H1 (cell line): ENCODE results near the gene AGBL4. TPM values are rescaled to one million over a fixed set of nuclear protein-coding genes. Genes with fewer than 3 reads are reported as not detected.

ENCODE experiments used
- CHD7 ChIP-seq: fragments of 300-600 bp; sonication (generic); IDR thresholded peaks from 2 replicates; pipeline ENCODE4 v1.7.1; 2012; ENCODE audit warnings: low read length, moderate library complexity, mild to moderate bottlenecking, inconsistent platforms; ENCODE audit not compliant: insufficient replicate concordance
- CTCF ChIP-seq, 3 experiments: IDR thresholded peaks; 1 replicate in 2 of 3; 2 replicates in 1 of 3; pipeline versions ENCODE4 v1.5.1 to v1.6.1; 2011; ENCODE audit warnings: low read length in 3 of 3, mild to moderate bottlenecking in 3 of 3, inconsistent platforms in 2 of 3, low read depth in 1 of 3, moderate library complexity in 1 of 3; ENCODE audit not compliant: insufficient read depth in 1 of 3; ENCODE audit errors: control extremely low read depth in 1 of 3
- E2F6 ChIP-seq: IDR thresholded peaks from 2 replicates; pipeline ENCODE4 v1.6.1; 2012; ENCODE audit warnings: inconsistent platforms
- SAP30 ChIP-seq: fragments of 300-600 bp; sonication (generic); IDR thresholded peaks from 2 replicates; pipeline ENCODE4 v1.7.1; 2012; ENCODE audit warnings: low read length, moderate library complexity, mild to moderate bottlenecking, inconsistent platforms; ENCODE audit not compliant: insufficient read depth, insufficient replicate concordance
- polyA plus RNA-seq, 7 experiments: library from polyadenylated mRNA; depleted of rRNA in 3 of 7; stranded (reverse) in 5 of 7; unstranded in 2 of 7; fragments of >200 nt in 5 of 7; fragments of 200-250 nt in 2 of 7; gene quantifications; 1 replicate in 5 of 7; 2 replicates in 1 of 7; 4 replicates in 1 of 7; pipeline versions ENCODE4 v1.2.1 to v1.2.3, GENCODE V29; 2011 to 2013; ENCODE audit warnings: missing spikeins in 2 of 7, mixed read lengths in 2 of 7
- total RNA-seq: library from RNA; stranded (reverse); fragmentation: NEBNext Ultra II Directional; extraction: Animal tissue kit (Norgen Biotek cat#: 25700); gene quantifications from 2 replicates; pipeline ENCODE4 v1.2.1, GENCODE V29; 2021

Gene AGBL4
- total and polyA plus RNA-seq, 2 of the 8 experiments (the other 6 are each of a cell fraction or from before 2014, with no cell fraction given), result 0.41 to 0.45 TPM

- TF ChIP-seq CHD7 (no peak), CTCF (IDR thresholded peaks at IDR 0.05; ENCODE audit: control extremely low read depth in 1 of 3, insufficient read depth in 1 of 3, low read depth in 1 of 3, low read length in 3 of 3) (peak; percentile 76 to 95 (median 90)), E2F6 (peak; percentile 72), SAP30 (no peak)
Measured at GRCh38 chr1:48498096-48498791, 1525.5 kb downstream of the AGBL4 start (continued).
